GM18505 (cell line): Measurements from ENCODE around the gene PACSIN2.

ENCODE experiments used
- ATAC-seq: cut with Tn5 transposase; IDR thresholded peaks from one replicate; pipeline ENCODE4 v1.9.1; 2021; ENCODE audit not compliant: unreplicated experiment
- POLR2A ChIP-seq: IDR thresholded peaks from 4 replicates; pipeline ENCODE4 v1.6.1; 2011; ENCODE audit warnings: borderline replicate concordance; ENCODE audit not compliant: insufficient read depth, insufficient read length; ENCODE audit errors: extremely low read depth

PACSIN2 gene

DNA sequence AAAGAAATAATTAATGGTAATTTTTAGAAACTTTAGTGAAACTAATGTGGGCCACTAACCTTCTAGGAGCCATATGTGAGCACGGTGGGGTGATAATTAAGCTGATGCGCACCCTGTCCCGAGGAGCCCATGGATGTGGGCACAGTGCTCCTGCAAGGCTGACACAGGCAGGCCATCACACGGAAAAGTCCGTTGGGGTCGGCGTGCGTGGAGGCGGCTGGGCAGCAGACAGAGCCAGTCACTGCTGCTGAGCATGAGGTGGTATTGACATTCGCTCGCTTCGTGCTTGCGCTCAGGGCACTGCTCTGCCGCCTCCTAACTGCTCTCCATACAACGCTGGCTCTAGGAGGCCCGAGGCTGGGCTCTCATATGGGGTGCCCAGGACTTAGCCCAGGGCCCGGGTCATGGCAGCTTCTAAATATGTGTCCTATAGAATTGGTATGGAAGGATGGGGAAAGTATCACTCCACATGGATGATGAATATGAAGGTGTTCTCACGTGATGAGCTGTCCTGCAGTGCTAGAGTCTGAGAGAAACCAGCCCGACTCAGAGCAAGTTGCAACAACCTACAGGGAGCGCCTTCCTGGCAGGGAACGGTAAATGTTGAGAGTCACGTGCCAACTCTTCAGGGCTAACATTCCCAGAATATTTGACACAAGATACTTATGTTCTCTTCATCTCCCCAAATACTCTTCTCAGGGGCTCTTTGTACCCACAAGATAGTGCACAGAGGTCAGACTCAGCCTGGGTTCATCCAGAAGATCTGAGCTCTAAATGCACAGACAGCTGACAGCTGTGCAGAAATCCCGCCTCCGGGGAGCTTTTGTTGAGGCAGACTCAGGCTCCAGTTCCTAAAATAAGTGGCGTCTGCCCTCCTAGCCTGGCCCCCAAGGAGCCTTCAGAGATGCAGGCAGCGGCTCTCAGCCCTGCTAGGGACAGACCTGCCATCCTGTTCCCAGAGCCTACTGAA, 107.3 kb downstream of the PACSIN2 start:
- ATAC-seq: no peak
- TF ChIP-seq POLR2A: no peak

- TF ChIP-seq POLR2A: no peak
- no peak for ATAC-seq
Measured at GRCh38 chr22:42906605-42907348, 108.2 kb downstream of the PACSIN2 start.

DNA sequence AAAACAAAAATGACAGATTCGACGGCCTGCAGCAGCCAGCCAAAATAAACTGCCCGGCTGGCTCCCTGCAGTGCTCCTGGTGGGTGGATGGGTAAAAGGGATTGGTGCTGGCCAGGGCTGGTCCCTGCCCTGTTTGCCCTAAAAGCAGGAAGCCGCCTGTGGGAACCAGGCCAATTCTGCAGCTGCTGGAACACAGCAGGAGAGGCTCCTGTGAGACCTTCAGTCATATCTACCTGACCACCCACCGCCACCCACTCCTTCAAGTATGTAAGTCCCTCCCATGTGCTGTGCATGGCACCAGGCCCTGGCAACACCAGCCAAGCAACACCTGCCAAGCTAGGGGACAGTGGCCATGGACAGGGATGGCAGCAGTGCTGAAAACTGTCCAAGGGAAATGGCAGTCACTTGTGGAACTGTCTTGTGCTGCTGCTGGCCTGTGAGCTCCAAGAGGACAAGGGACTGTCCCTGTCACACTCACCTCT, 109.2 kb downstream of the PACSIN2 start:
- no peak for ATAC-seq
- TF ChIP-seq POLR2A: no peak

DNA sequence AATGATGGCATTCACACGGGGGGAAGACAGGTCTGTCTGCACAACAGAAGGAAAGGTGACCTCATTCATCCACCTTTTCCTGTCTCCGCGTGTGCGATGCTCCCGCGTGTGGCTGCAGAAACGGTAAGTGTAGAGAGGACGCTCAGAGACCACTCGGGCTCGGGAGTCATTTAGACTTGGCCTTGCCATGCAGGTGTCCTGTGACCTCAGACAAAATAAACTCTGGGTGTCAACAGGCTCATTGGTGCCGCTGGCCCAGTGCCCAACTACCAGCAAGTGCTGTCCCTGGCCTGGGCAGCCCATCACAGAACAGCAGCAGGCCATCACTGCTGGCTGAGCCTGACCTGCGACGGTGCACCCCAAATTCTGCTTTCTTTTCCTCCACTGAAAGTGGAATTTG, 109.7 kb downstream of the PACSIN2 start:
- no peak for TF ChIP-seq POLR2A
- no peak for ATAC-seq

DNA sequence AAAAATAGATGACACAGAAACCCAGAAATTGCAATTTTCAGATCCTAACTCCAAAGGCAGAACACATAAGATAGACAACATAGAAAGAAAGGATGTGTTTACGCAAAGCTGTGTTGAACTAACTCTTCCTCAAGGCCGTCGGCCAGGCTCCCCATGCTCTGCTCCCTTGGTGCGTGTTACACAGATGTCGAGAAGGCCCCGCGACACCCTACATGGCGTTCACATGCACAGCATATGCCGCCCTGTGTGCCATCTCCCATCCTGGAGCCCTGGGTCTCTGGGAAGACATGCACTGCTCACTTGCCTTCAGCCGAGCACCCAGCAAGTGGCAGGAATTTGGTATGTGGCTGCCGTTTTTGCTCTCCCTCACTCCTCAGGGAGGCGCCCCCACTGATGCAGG, 110.9 kb downstream of the PACSIN2 start:
- no peak for ATAC-seq
- TF ChIP-seq POLR2A: no peak

GRCh38 chr22:42902875-42903510, 112.0 kb downstream of the PACSIN2 start:
- TF ChIP-seq POLR2A: no peak
- no peak for ATAC-seq

DNA sequence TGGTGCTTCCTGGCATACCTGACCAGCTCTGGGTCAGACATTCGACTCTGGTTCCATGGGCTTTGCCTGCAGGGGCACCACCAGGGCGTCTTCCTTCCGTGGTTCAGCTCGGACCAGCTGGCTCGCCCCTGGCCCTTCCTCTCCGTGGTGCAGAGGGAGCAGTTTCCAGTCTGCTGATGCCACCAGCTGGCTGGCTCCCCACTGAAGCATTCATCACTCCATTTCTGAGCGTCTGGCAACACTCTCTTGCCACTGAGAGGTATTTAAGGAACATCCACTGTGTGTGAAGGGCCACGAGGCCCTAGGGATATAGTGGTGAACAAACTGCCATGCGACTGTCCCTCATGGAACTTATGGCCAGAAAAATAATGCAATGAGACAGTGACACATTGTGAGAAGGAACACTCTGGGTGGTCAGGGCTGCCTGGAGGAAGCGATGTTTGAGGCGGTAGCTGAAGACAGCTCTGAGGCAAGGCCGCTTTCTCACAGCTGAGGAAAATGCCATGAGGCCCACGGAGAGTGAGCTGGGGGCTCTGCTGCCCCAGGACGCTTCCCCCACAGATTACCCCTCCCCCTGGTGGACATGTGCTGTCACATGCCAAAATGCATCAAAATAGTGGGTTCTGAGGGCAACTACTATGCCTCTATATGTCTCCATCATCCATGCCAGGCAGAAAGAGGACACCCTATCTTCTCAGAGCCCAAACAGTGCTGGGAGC, 113.0 kb downstream of the PACSIN2 start:
- no peak for ATAC-seq
- no peak for TF ChIP-seq POLR2A

GRCh38 chr22:42897960-42898359, 117.0 kb downstream of the PACSIN2 start:
- TF ChIP-seq POLR2A: no peak

DNA sequence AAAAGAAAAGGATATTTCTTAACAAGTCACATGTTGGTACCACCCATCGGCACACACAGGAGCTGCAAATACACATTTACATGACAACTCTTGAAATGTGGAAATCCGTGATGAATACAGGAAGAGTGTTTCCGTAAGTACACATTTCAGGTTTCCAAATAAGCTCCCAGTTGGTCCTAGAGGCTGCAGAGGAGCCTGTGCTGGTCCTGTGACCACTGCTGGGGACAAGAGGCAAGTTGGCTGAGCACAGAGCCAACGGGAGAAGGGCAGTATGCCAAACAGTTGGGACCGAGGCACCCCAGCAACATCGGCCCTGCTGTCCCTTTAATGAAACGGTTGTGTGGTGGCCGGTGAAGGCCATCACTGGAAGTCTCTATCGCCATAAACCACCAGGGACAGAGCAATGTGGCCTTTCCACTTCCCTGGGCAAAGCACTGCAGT, 119.4 kb downstream of the PACSIN2 start:
- TF ChIP-seq POLR2A: no peak
- no peak for ATAC-seq

More at GRCh38 chr22:42897960-42898359, 117.0 kb downstream of the PACSIN2 start:
- ATAC-seq: no peak

GRCh38 chr22:42895087-42895486, 119.9 kb downstream of the PACSIN2 start:
- TF ChIP-seq POLR2A: no peak
- ATAC-seq: no peak

DNA sequence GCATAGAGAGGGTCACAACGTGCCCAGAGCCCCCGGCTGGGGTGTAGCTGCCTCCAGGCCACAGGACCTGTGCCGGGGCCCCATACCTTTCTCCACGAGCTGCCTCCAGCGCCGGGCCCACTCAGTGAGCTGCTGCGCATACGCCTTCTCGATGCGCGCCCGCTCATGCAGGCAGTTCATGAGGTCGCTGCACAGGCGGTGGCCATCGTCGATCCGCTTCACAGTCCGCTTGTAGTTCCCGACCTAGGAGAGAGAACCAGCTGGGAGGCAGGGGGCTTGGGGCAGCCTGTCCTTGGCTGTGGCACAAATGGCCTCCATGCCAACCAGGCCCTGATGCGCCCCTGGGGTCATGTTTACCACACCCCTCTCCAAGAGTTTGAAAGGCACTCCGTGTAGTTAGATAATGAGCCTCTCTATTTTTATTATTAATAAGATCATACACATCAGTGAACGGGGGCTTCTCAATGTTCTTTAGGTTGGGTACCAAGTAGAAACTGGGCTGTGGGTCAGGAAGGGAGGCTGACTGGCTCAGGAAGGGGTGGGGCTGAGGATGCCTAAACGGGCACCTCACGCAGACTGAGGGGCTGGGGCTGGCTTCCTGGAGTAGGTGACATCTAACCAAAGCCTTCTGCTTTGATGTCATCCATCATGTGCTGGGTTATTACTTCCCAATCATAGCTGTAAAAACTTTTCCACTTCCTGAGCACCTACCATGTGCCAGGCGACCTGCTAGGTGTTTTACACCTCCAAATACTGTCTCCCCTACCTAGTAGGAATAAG, 121.4 kb downstream of the PACSIN2 start:
- TF ChIP-seq POLR2A: no peak
- ATAC-seq: no peak
